K562 (cell line): Measurements from ENCODE around the gene RNF4. TPM values are rescaled to one million over a fixed set of nuclear protein-coding genes. Genes with fewer than 3 reads are reported as not detected.

Source experiments
- ATAC-seq: fragments of 200-7000 bp; cut with Tn5 transposase; 3 replicates; pipeline ENCODE4 v1.9.1; 2020; ENCODE audit warnings: moderate library complexity
- BruUV-seq: library from RNA; stranded (reverse); fragments of 400-500 nt; replicated peaks from 2 replicates; lab custom pipeline; 2021; lab: Mats Ljungman, UMichigan
- CTCF ChIA-PET: fragments of 300-600 bp; formaldehyde crosslinking; extraction: SDS; loops from one replicate; lab custom pipeline; 2021; ENCODE audit warnings: low intra/inter-chr PET ratio; lab: Yijun Ruan, JAX
- POLR2A ChIA-PET: fragments of 300-600, 350-650 bp; sonication (Branson Sonifier 250); formaldehyde crosslinking; extraction: SDS; loops from one replicate; lab custom pipeline; 2021; ENCODE audit warnings: antibody characterized with exemption, inconsistent platforms; lab: Yijun Ruan, JAX
- DNase-seq, 4 experiments: peaks; one replicate each; pipeline versions ENCODE4 v3.0.0 to v3.0.0-alpha.2; 2011 to 2018; ENCODE audit warnings: low spot score in 3 of 4, mixed read lengths in 3 of 4; ENCODE audit errors: extremely low read depth in 1 of 4
- FAIRE-seq: peaks from 2 replicates; lab custom pipeline; 2011; peaks lifted over from hg19 to GRCh38; lab: Jason Lieb, UNC
- H2AFZ ChIP-seq: 2 replicates; pipeline ENCODE4 v1.6.0; 2011; ENCODE audit warnings: low read depth, low read length, control low read depth, inconsistent platforms
- H3K27ac ChIP-seq: fragments of 200-600 bp; 3 replicates; pipeline ENCODE4 v1.8.0; 2011; ENCODE audit warnings: low read depth, mild to moderate bottlenecking, control low read depth, inconsistent platforms, low read length, moderate library complexity, mixed read lengths; ENCODE audit errors: extremely low read depth
- H3K27me3 ChIP-seq, 2 experiments: fragments of 300-600 bp in 1 of 2; 2 replicates in 1 of 2; 3 replicates in 1 of 2; pipeline versions ENCODE4 v1.6.0 to v1.8.0; 2011; ENCODE audit warnings: inconsistent platforms in 2 of 2, low read length in 2 of 2, mild to moderate bottlenecking in 1 of 2, mixed read lengths in 1 of 2, moderate library complexity in 1 of 2; ENCODE audit not compliant: control insufficient read depth in 2 of 2, insufficient read depth in 2 of 2
- H3K36me3 ChIP-seq: fragments of 300-600 bp; 3 replicates; pipeline ENCODE4 v1.8.0; 2011; ENCODE audit warnings: mild to moderate bottlenecking, low read length, inconsistent platforms; ENCODE audit not compliant: control insufficient read depth, insufficient read depth
- H3K4me1 ChIP-seq, 2 experiments: fragments of 200-600 bp in 1 of 2; replicated peaks in 1 of 2; 2 replicates in 1 of 2; 3 replicates in 1 of 2; pipeline versions ENCODE4 v1.5.1 to v1.8.0; 2011; ENCODE audit warnings: inconsistent platforms in 2 of 2, low read length in 2 of 2, mild to moderate bottlenecking in 1 of 2, mixed read lengths in 1 of 2, moderate library complexity in 1 of 2; ENCODE audit not compliant: control insufficient read depth in 2 of 2, insufficient read depth in 2 of 2
- H3K4me2 ChIP-seq: 2 replicates; pipeline ENCODE4 v1.6.1; 2011; ENCODE audit warnings: low read length, control low read depth, inconsistent platforms, mixed read lengths; ENCODE audit not compliant: insufficient read depth
- H3K4me3 ChIP-seq: fragments of 200-600 bp; sonication (generic), shearing (Covaris generic); 2 replicates; pipeline ENCODE4 v1.5.1; 2016; ENCODE audit warnings: control low read depth, inconsistent platforms
- H3K79me2 ChIP-seq: fragments of 200-600 bp; 3 replicates; pipeline ENCODE4 v1.8.0; 2011; ENCODE audit warnings: low read length, inconsistent platforms; ENCODE audit not compliant: control insufficient read depth, insufficient read depth
- H3K9ac ChIP-seq, 2 experiments: 2 replicates each; pipeline versions ENCODE4 v1.6.0 to v1.6.1; 2011; ENCODE audit warnings: low read depth in 2 of 2, low read length in 2 of 2, control low read depth in 1 of 2, inconsistent platforms in 1 of 2, mild to moderate bottlenecking in 1 of 2, mixed read lengths in 1 of 2; ENCODE audit not compliant: insufficient read depth in 1 of 2
- H3K9me1 ChIP-seq: one replicate; pipeline ENCODE4 v1.6.0; 2011; ENCODE audit warnings: inconsistent platforms, mild to moderate bottlenecking, low read length, moderate library complexity; ENCODE audit not compliant: control insufficient read depth, insufficient read depth
- H3K9me3 ChIP-seq: replicated peaks from 2 replicates; pipeline ENCODE4 v1.5.1; 2011; ENCODE audit warnings: low read depth, low read length, inconsistent platforms; ENCODE audit not compliant: control insufficient read depth, insufficient read depth
- H4K20me1 ChIP-seq: replicated peaks from 2 replicates; pipeline ENCODE4 v1.6.1; 2011; ENCODE audit warnings: low read length, inconsistent platforms, mixed read lengths; ENCODE audit not compliant: control insufficient read depth, insufficient read depth
- AFF4 ChIP-seq: sonication (generic); formaldehyde crosslinking; IDR thresholded peaks from 2 replicates; pipeline ENCODE4 v1.8.0; 2023; ENCODE audit warnings: mild to moderate bottlenecking, missing genetic modification reagents
- ZNF263 ChIP-seq: sonication (generic); formaldehyde crosslinking; IDR thresholded peaks from 2 replicates; pipeline ENCODE4 v1.8.0; 2022; ENCODE audit warnings: mild to moderate bottlenecking, missing genetic modification reagents, borderline replicate concordance
- ZNF511 ChIP-seq: sonication (generic); formaldehyde crosslinking; IDR thresholded peaks from 2 replicates; pipeline ENCODE4 v1.8.0; 2022; ENCODE audit warnings: mild to moderate bottlenecking, missing genetic modification reagents
- WGBS: fragments of 100-300 bp; shearing (Covaris generic); methylation state at CpG from one replicate; pipeline ENCODE4 v1.1.6; 2016; ENCODE audit warnings: low coverage, mixed read lengths; ENCODE audit not compliant: insufficient coverage; ENCODE audit errors: missing lambda C conversion rate; 5-methylcytosine and 5-hydroxymethylcytosine counted together
- in situ Hi-C: fragments of 300-500 bp; cut with MboI; formaldehyde crosslinking; loops from 4 replicates; pipeline ENCODE4 v1.15.0; 2018; ENCODE audit warnings: inconsistent platforms, mixed read lengths
- intact Hi-C: fragments of 100-400 bp; cut with micrococcal nuclease; formaldehyde crosslinking; loops from 2 replicates; pipeline ENCODE4 v1.14.2; 2022
- polyA plus RNA-seq, 8 experiments: library from polyadenylated mRNA; depleted of rRNA in 4 of 8; stranded (reverse) in 5 of 8; unstranded in 3 of 8; fragments of >200 nt; fragmentation: Nextera tagmentation in 2 of 8; fragmentation: Illumina TruSeq in 1 of 8; extraction: Ambion mirVana in 2 of 8; extraction: Trizol in 1 of 8; gene quantifications; 2 replicates each; pipeline versions ENCODE4 v1.2.1 to v1.2.3, GENCODE V29; 2011 to 2014; ENCODE audit warnings: inconsistent platforms in 1 of 8, missing spikeins in 1 of 8
- total RNA-seq, 7 experiments: library from RNA; depleted of rRNA in 6 of 7; stranded (reverse); fragments of >200 nt in 6 of 7; fragmentation: Illumina TruSeq in 2 of 7; extraction: Trizol in 2 of 7; gene quantifications; 2 replicates each; pipeline versions ENCODE4 v1.2.1 to v1.2.3, GENCODE V29; 2011 to 2021; ENCODE audit warnings: low replicate concordance in 1 of 7

Gene RNF4
- total and polyA plus RNA-seq, 9 of the 15 experiments (the other 6 are each of a cell fraction or from before 2014, with no cell fraction given), result 19.2 to 59.3 (median 44.8) TPM

DNA sequence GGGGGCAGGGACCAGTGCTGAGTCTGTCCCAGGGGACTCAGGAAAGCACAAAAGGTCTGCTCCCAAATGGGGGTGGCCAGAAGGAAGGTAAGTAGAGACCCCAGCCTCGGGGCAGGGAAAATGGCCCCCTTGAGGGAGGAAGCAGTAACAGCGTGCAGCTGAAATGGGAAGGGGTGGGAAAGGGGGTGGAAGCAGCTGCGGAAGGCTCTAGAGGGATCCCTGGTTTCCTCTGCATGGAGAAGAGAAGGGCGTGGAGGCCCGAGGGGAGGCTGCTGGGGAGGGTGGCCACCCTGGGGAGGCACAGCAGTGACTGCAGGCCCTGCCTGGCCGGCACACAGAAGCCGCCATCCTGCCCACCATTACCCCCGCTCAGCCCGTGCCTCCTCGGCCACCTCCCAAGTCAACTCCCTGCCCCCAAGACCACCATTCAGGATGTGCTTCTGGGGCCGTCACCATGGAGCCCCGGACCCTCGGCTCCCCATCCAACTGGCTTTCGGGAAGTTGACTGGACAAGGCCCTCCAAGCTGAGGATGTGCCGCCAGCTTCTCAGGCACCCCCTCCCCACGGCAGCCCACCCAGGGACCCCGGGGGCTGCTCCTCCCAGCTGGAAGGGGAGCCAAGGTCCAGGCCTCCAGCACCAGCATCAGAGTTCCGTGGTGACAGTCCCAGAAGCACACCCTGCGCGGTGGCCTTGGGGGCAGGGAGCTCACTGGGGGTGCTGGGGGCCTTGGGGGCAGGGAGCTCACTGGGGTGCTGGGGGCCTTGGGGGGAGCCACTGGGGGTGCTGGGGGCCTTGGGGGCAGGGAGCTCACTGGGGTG lies 26.5 kb upstream of the RNF4 start:
- Histone ChIP-seq H3K9ac (no peak overlapping the region), H2AFZ (peak overlapping the region; percentile 96), H3K79me2 (no peaks in the 10 kb centered on the region), H3K4me1 (peaks cover 4 to 36% of the 10 kb centered on the region in 2 experiments; a peak in 4 of 5 replicates), H3K4me3 (no peak overlapping the region; the same call in 1 of the 2 replicates), H3K36me3 (no peaks in the 10 kb centered on the region), H3K4me2 (peak overlapping the region; percentile 64), H4K20me1 (no peaks in the 10 kb centered on the region), H3K27ac (no peak overlapping the region), H3K9me1 (no peaks in the 10 kb centered on the region), H3K27me3 (no peaks in the 10 kb centered on the region), H3K9me3 (no peaks in the 10 kb centered on the region)
- ChIA-PET CTCF (interaction anchor here (0.6 to 2.6 kb wide), 3 partner anchors 12 to 223 kb away, joined by 3 to 25 read pairs (median 3); no protein-coding TSS in a partner anchor), POLR2A (interaction anchor here (0.6 kb wide), 1 partner anchor 10 kb away, joined by 3 read pairs; no protein-coding TSS in a partner anchor)
- WGBS, result 55% methylated on average over 8 of the region's 20 CpGs
- in situ Hi-C loops (loop anchor here (10.0 kb wide), 1 partner anchor 218 kb away; no protein-coding TSS in a partner anchor), intact Hi-C loops (no loop called here)
- 0 out of 2 replicates have a peak, but pooled peaks have one; percentile 1 for TF ChIP-seq ZNF511
- TF ChIP-seq ZNF263 (CRISPR knock-in tag), result 0 out of 2 replicates have a peak, but pooled peaks have one; percentile 11
- no peak for TF ChIP-seq AFF4 (CRISPR knock-in tag)
- no peak for FAIRE-seq
- DNase-seq, result peak in 2 of 4 experiments; percentile 37 to 43
- ATAC-seq, result peak; percentile 52
- no TSS peak for BruUV-seq
